Subcutaneous abdominal adipose tissue (tissue), 5 donors: ENCODE measurements around the gene TMEM229B.

ENCODE experiments used
- H3K27ac ChIP-seq: one replicate; pipeline ENCODE4 v1.7.0; 2013; ENCODE audit warnings: low read depth, mild to moderate bottlenecking, inconsistent platforms, low read length, moderate library complexity
- H3K27me3 ChIP-seq, 5 donors: one replicate each; pipeline ENCODE4 v1.7.0; 2013; ENCODE audit warnings: low read length in 5 of 5, inconsistent platforms in 1 of 5; ENCODE audit not compliant: control insufficient read depth in 5 of 5, insufficient read depth in 4 of 5
- H3K36me3 ChIP-seq, 5 donors: one replicate each; pipeline ENCODE4 v1.7.0; 2013; ENCODE audit warnings: low read length in 5 of 5; ENCODE audit not compliant: control insufficient read depth in 5 of 5, insufficient read depth in 5 of 5
- H3K4me1 ChIP-seq, 5 donors: one replicate each; pipeline ENCODE4 v1.7.0; 2013; ENCODE audit warnings: low read length in 5 of 5, mild to moderate bottlenecking in 3 of 5, moderate library complexity in 1 of 5; ENCODE audit not compliant: control insufficient read depth in 5 of 5, insufficient read depth in 5 of 5
- H3K4me3 ChIP-seq, 5 donors: one replicate each; pipeline ENCODE4 v1.7.0; 2013; ENCODE audit warnings: low read length in 5 of 5, low read depth in 1 of 5
- H3K9ac ChIP-seq, 5 donors: one replicate each; pipeline ENCODE4 v1.7.0; 2013; ENCODE audit warnings: low read length in 5 of 5, mild to moderate bottlenecking in 4 of 5, moderate library complexity in 3 of 5
- H3K9me3 ChIP-seq, 5 donors: one replicate each; pipeline ENCODE4 v1.7.0; 2013; ENCODE audit warnings: low read length in 5 of 5; ENCODE audit not compliant: control insufficient read depth in 5 of 5
- donor health status: healthy.
- donor health status: healthy.
- donor health status: healthy.
- donor health status: healthy.
- donor health status: healthy.

Gene TMEM229B

GRCh38 chr14:67491285-67491684, 2.8 kb upstream of the TMEM229B start:
- peaks cover 0 to 18% (median 9%) of the 10 kb centered on the region in 5 donors for H3K4me1 ChIP-seq
- H3K4me3 ChIP-seq, result no peak overlapping the region
- H3K27me3 ChIP-seq, result no peaks in the 10 kb centered on the region
- peaks cover 0 to 14% (median 9%) of the 10 kb centered on the region in 5 donors for H3K9me3 ChIP-seq
- H3K9ac ChIP-seq, result no peak overlapping the region
- H3K27ac ChIP-seq, result no peak overlapping the region
- H3K36me3 ChIP-seq, result no peaks in the 10 kb centered on the region

GRCh38 chr14:67490196-67490595, 1.7 kb upstream of the TMEM229B start:
- no peak overlapping the region for H3K27ac ChIP-seq
- peaks cover 0 to 24% (median 9%) of the 10 kb centered on the region in 5 donors for H3K4me1 ChIP-seq
- H3K9me3 ChIP-seq, result peaks cover 0 to 14% (median 9%) of the 10 kb centered on the region in 5 donors
- H3K9ac ChIP-seq, result no peak overlapping the region
- no peak overlapping the region for H3K4me3 ChIP-seq
- H3K36me3 ChIP-seq, result no peaks in the 10 kb centered on the region
- no peaks in the 10 kb centered on the region for H3K27me3 ChIP-seq

GRCh38 chr14:67487332-67487731, 1.2 kb downstream of the TMEM229B start:
- Histone ChIP-seq H3K4me1 (peaks cover 0 to 24% (median 9%) of the 10 kb centered on the region in 5 donors), H3K4me3 (no peak overlapping the region), H3K9me3 (no peaks in the 10 kb centered on the region), H3K27me3 (no peaks in the 10 kb centered on the region), H3K9ac (no peak overlapping the region), H3K36me3 (no peaks in the 10 kb centered on the region), H3K27ac (no peak overlapping the region)

GRCh38 chr14:67486890-67487289, 1.6 kb downstream of the TMEM229B start:
- no peak overlapping the region for H3K4me3 ChIP-seq
- no peaks in the 10 kb centered on the region for H3K9me3 ChIP-seq
- no peak overlapping the region for H3K27ac ChIP-seq
- H3K9ac ChIP-seq, result no peak overlapping the region
- H3K36me3 ChIP-seq, result no peaks in the 10 kb centered on the region
- H3K27me3 ChIP-seq, result no peaks in the 10 kb centered on the region
- H3K4me1 ChIP-seq, result peaks cover 0 to 24% (median 9%) of the 10 kb centered on the region in 5 donors

GRCh38 chr14:67485501-67486095, 2.9 kb downstream of the TMEM229B start:
- Histone ChIP-seq H3K4me3 (no peak overlapping the region), H3K27ac (no peak overlapping the region), H3K9ac (no peak overlapping the region), H3K4me1 (peaks cover 0 to 24% (median 9%) of the 10 kb centered on the region in 5 donors), H3K9me3 (no peaks in the 10 kb centered on the region), H3K27me3 (no peaks in the 10 kb centered on the region), H3K36me3 (no peaks in the 10 kb centered on the region)

- Histone ChIP-seq H3K4me3 (no peak overlapping the region), H3K36me3 (no peaks in the 10 kb centered on the region), H3K9ac (peak overlapping the region in 1 of 5 donors; percentile 11), H3K27ac (no peak overlapping the region), H3K27me3 (no peaks in the 10 kb centered on the region), H3K9me3 (no peaks in the 10 kb centered on the region), H3K4me1 (peaks cover 0 to 18% (median 5%) of the 10 kb centered on the region in 5 donors)
Observed at GRCh38 chr14:67483579-67484285, 4.8 kb downstream of the TMEM229B start.

GRCh38 chr14:67482231-67483164, 6.0 kb downstream of the TMEM229B start:
- Histone ChIP-seq H3K9me3 (no peaks in the 10 kb centered on the region), H3K9ac (no peak overlapping the region), H3K36me3 (no peaks in the 10 kb centered on the region), H3K27ac (no peak overlapping the region), H3K4me3 (no peak overlapping the region), H3K27me3 (peaks cover 0 to 4% (median 0%) of the 10 kb centered on the region in 5 donors), H3K4me1 (peaks cover 0 to 6% (median 0%) of the 10 kb centered on the region in 5 donors)

GRCh38 chr14:67480011-67480410, 8.5 kb downstream of the TMEM229B start:
- Histone ChIP-seq H3K9me3 (no peaks in the 10 kb centered on the region), H3K27ac (no peak overlapping the region), H3K4me3 (no peak overlapping the region), H3K27me3 (peaks cover 0 to 4% (median 0%) of the 10 kb centered on the region in 5 donors), H3K9ac (no peak overlapping the region), H3K36me3 (no peaks in the 10 kb centered on the region), H3K4me1 (no peaks in the 10 kb centered on the region)

GRCh38 chr14:67478800-67479084, 9.8 kb downstream of the TMEM229B start:
- Histone ChIP-seq H3K36me3 (no peaks in the 10 kb centered on the region), H3K27me3 (peaks cover 0 to 4% (median 0%) of the 10 kb centered on the region in 5 donors), H3K4me1 (no peaks in the 10 kb centered on the region), H3K27ac (no peak overlapping the region), H3K4me3 (no peak overlapping the region), H3K9me3 (no peaks in the 10 kb centered on the region), H3K9ac (no peak overlapping the region)
